Common myeloid progenitor, CD34-positive (primary cell): ENCODE data around the gene C1orf174.

Experiments used
- CTCF ChIA-PET: fragments of 350-600 bp; sonication (Branson Sonifier 250); formaldehyde crosslinking; loops from one replicate; lab custom pipeline; 2021; ENCODE audit warnings: antibody characterized with exemption; lab: Charles Lee
- POLR2A ChIA-PET: fragments of 350-600 bp; sonication (Branson Sonifier 250); formaldehyde crosslinking; loops from one replicate; lab custom pipeline; 2021; ENCODE audit warnings: antibody characterized with exemption; lab: Charles Lee
- DNase-seq, 3 donors: peaks; one replicate each; pipeline versions ENCODE4 v3.0.0 to v3.0.0-alpha.2; 2013
- H3K27ac ChIP-seq, 2 experiments: 1 replicate in 1 of 2; 2 replicates in 1 of 2; pipeline ENCODE4 v1.7.0; 2013; ENCODE audit warnings: inconsistent platforms in 2 of 2, low read length in 2 of 2, mild to moderate bottlenecking in 2 of 2, low read depth in 1 of 2, moderate library complexity in 1 of 2; ENCODE audit not compliant: severe bottlenecking in 2 of 2, insufficient read depth in 1 of 2, poor library complexity in 1 of 2
- H3K27me3 ChIP-seq, 5 experiments: replicated peaks in 2 of 5; 1 replicate in 3 of 5; 2 replicates in 2 of 5; pipeline versions ENCODE4 v1.6.1 to v1.7.0; 2013; ENCODE audit warnings: low read length in 4 of 5, mild to moderate bottlenecking in 2 of 5, moderate library complexity in 2 of 5, inconsistent platforms in 1 of 5; ENCODE audit not compliant: insufficient read depth in 5 of 5, control insufficient read depth in 4 of 5
- H3K36me3 ChIP-seq, 4 experiments: 1 replicate in 2 of 4; 2 replicates in 2 of 4; pipeline versions ENCODE4 v1.6.1 to v1.7.0; 2013; ENCODE audit warnings: low read length in 3 of 4, control low read depth in 1 of 4, mild to moderate bottlenecking in 1 of 4; ENCODE audit not compliant: control insufficient read depth in 4 of 4, insufficient read depth in 4 of 4
- H3K4me1 ChIP-seq, 4 experiments: 1 replicate in 3 of 4; 2 replicates in 1 of 4; pipeline versions ENCODE4 v1.6.1 to v1.7.1; 2013; ENCODE audit warnings: low read length in 3 of 4, mild to moderate bottlenecking in 3 of 4, control low read depth in 1 of 4, inconsistent platforms in 1 of 4, moderate library complexity in 1 of 4; ENCODE audit not compliant: control insufficient read depth in 4 of 4, insufficient read depth in 4 of 4; ENCODE audit errors: control extremely low read depth in 1 of 4
- H3K4me3 ChIP-seq, 7 experiments: 1 replicate in 4 of 7; 2 replicates in 3 of 7; pipeline versions ENCODE4 v1.5.1 to v1.7.0; 2013; ENCODE audit warnings: mild to moderate bottlenecking in 7 of 7, low read length in 6 of 7, moderate library complexity in 6 of 7, inconsistent platforms in 2 of 7, low read depth in 2 of 7, control low read depth in 1 of 7; ENCODE audit not compliant: insufficient read depth in 4 of 7, control insufficient read depth in 1 of 7; ENCODE audit errors: extremely low read depth in 1 of 7
- H3K9me3 ChIP-seq, 5 experiments: 1 replicate in 4 of 5; 2 replicates in 1 of 5; pipeline versions ENCODE4 v1.6.1 to v1.7.1; 2013; ENCODE audit warnings: low read length in 4 of 5, mild to moderate bottlenecking in 2 of 5, inconsistent platforms in 1 of 5, low read depth in 1 of 5, moderate library complexity in 1 of 5; ENCODE audit not compliant: control insufficient read depth in 4 of 5, insufficient read depth in 2 of 5; ENCODE audit errors: control extremely low read depth in 1 of 5
- WGBS: methylation state at CpG from one replicate; pipeline ENCODE4 v1.1.5; 2013; ENCODE audit not compliant: insufficient coverage; 5-methylcytosine and 5-hydroxymethylcytosine counted together

The C1orf174 gene

GRCh38 chr1:3943123-3943431 lies 43.0 kb upstream of the C1orf174 start:
- H3K9me3 ChIP-seq = no peaks in the 10 kb centered on the region
- POLR2A ChIA-PET = no interaction called here
- peaks cover 0 to 38% (median 7%) of the 10 kb centered on the region in 5 experiments for H3K27me3 ChIP-seq

GRCh38 chr1:3942416-3943122 lies 42.5 kb upstream of the C1orf174 start:
- no peak for DNase-seq
- 86% methylated on average over 17 of the region's 17 CpGs for WGBS
- peaks cover 0 to 38% (median 7%) of the 10 kb centered on the region in 5 experiments for H3K27me3 ChIP-seq
- H3K9me3 ChIP-seq = no peaks in the 10 kb centered on the region
- POLR2A ChIA-PET = no interaction called here
- CTCF ChIA-PET = no interaction called here
- H3K36me3 ChIP-seq = no peaks in the 10 kb centered on the region
- H3K4me3 ChIP-seq = no peak overlapping the region
- H3K27ac ChIP-seq = no peak overlapping the region
- H3K4me1 ChIP-seq = no peaks in the 10 kb centered on the region

More at GRCh38 chr1:3943123-3943431, 43.0 kb upstream of the C1orf174 start:
- 88% methylated on average over 5 of the region's 11 CpGs for WGBS
- Histone ChIP-seq H3K27ac (no peak overlapping the region), H3K36me3 (no peaks in the 10 kb centered on the region), H3K4me3 (no peak overlapping the region), H3K4me1 (no peaks in the 10 kb centered on the region)
- CTCF ChIA-PET = no interaction called here
- DNase-seq = no peak

DNA sequence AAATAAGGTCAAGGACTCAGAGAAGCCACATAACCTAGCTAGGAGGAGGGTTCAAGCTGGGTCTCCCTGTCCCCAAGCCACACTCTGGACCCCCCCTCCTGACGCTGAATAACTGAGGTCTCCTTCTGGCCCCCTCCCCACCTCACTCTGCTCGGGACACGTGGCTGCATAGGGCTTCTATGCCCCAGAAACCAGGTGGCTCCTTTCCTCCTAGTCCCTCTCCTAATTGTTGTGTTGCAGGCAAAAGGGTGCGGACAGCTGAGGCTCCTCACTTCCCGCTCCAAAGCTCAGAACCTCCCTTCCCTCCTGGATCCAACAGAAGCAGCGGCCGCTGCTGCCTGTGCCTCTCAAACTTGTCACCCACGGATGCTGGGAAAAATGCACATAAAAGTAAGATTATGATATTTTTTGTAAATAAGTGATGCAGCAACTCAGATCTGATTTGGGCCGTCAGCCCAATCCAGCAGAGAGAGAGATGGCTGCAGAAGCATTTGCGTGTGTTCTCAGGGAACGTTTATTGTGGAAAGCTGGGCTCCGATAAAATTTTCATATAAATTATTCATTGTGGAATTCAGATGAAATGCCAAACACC lies 40.8 kb upstream of the C1orf174 start:
- no peak for DNase-seq
- ChIA-PET POLR2A (no interaction called here), CTCF (no interaction called here)
- WGBS = 81% methylated on average over 6 of the region's 12 CpGs
- peaks cover 0 to 6% (median 1%) of the 10 kb centered on the region in 5 experiments for H3K9me3 ChIP-seq
- H3K27ac ChIP-seq = no peak overlapping the region
- H3K36me3 ChIP-seq = no peaks in the 10 kb centered on the region
- H3K4me3 ChIP-seq = no peak overlapping the region
- H3K4me1 ChIP-seq = no peaks in the 10 kb centered on the region
- peaks cover 0 to 33% (median 7%) of the 10 kb centered on the region in 5 experiments for H3K27me3 ChIP-seq

- Histone ChIP-seq H3K36me3 (no peaks in the 10 kb centered on the region), H3K27me3 (peaks cover 0 to 27% (median 7%) of the 10 kb centered on the region in 5 experiments), H3K9me3 (peaks cover 0 to 11% (median 3%) of the 10 kb centered on the region in 5 experiments), H3K4me3 (no peak overlapping the region), H3K4me1 (no peaks in the 10 kb centered on the region), H3K27ac (no peak overlapping the region)
- POLR2A ChIA-PET = no interaction called here
- CTCF ChIA-PET = no interaction called here
- no peak for DNase-seq
- 84% methylated on average over 9 of the region's 15 CpGs for WGBS
Observed at GRCh38 chr1:3940081-3940753, 40.1 kb upstream of the C1orf174 start.

DNA sequence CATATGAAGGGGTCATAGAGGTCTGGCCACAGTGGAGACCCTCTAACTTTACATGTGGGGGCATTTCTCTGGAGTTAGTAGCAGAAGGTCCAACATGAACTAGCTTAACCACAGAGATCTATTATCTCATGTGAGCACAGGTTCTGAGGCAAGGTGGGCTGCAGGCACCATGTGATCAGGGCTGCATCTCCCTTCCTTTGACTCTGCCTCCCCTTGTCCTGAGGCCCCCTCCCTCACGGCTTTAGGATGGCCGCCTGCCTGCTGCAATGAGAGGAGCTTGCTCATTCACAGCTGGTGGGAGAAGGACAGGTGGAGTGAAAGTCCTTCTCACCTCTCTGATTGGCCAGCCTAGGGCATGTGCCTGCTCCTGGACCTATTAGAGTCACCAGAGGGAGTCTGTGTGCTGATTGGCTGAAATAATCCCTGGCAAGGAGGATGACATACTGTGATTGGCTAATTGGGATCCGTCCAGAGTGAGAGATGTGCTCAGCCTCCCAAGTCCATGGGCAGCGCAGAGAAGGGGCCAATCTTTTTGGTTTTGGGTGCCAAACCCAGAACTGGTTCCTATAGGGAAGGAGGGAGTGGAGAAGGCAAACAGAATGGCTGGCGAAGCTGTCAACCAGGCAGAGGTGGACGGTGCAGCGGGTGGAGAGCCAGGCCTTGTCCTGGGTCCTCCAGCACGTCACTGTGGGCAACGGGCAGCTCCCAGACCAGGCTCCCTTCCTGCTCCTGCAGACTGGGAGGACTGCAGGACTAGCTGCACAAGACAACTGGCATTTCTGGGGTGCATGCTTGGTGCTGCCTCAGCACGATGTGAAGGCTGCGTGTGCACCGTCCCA lies 39.4 kb upstream of the C1orf174 start:
- no peak for DNase-seq
- Histone ChIP-seq H3K9me3 (peaks cover 0 to 12% (median 3%) of the 10 kb centered on the region in 5 experiments), H3K4me3 (no peak overlapping the region), H3K27ac (no peak overlapping the region), H3K27me3 (peaks cover 0 to 23% (median 7%) of the 10 kb centered on the region in 5 experiments), H3K36me3 (no peaks in the 10 kb centered on the region), H3K4me1 (no peaks in the 10 kb centered on the region)
- ChIA-PET POLR2A (no interaction called here), CTCF (no interaction called here)
- 97% methylated on average over 11 of the region's 12 CpGs for WGBS

- 90% methylated on average over 20 of the region's 21 CpGs for WGBS
- no peak for DNase-seq
- Histone ChIP-seq H3K9me3 (peaks cover 0 to 12% (median 3%) of the 10 kb centered on the region in 5 experiments), H3K27ac (no peak overlapping the region), H3K4me3 (no peak overlapping the region), H3K4me1 (no peaks in the 10 kb centered on the region), H3K27me3 (peaks cover 0 to 13% (median 5%) of the 10 kb centered on the region in 5 experiments), H3K36me3 (no peaks in the 10 kb centered on the region)
- ChIA-PET CTCF (no interaction called here), POLR2A (no interaction called here)
Observed at GRCh38 chr1:3932156-3932919, 32.3 kb upstream of the C1orf174 start.
